ENCODE results near the gene POC1A.
A peak's percentile ranks its signal among the peaks of the same experiment; 100 is the strongest.

The POC1A gene

DNA sequence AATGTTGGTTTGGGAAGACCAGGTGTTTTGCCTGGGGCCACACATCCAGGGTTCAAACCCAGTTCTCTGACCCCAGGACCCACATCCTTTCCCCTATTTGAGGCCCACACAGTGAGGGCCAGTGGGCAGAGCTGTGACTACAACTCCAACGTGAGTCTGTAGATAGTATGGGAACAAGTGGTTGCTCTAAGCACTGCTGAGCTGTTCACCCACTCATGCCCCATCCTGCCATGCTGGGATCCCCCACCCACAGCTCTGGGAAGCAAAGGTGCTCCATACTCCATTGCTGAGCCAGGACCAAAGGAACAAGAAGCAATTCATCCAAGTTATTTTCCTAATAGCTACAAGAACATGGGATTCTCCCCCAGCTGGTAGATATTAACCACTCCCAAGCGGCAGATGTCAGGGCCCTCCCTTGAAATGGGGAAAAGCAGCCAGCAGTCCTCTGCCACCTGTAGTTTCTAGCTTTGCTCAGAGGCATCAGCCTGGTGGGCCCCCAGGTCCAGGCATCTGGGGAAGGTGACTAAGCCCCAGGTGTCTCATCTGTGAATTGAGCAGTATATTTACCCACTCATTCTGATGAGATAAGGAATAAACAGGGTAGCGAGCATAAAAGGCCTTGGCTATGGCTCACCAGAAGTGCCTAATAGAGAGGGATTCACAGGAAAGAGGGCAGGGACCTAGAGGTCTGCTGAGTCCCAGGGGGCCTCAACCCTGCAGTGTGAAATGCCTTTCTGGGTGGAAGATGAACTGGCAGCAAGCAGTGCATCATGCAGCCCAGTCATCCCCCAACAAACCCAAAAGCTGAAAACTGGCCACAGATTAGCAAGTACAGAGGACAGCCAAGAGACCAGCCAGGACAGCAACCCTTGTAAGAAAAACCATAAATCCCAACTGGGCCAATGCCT is 33.4 kb downstream of the POC1A start:
- TF ChIP-seq GATA3 (IDR thresholded peaks at IDR 0.05; ENCODE audit: low read depth, low read length) = no peak

- TF ChIP-seq GATA3 (IDR thresholded peaks at IDR 0.05; ENCODE audit: low read depth, low read length) (no peak), GATA2 (IDR thresholded peaks at IDR 0.05; ENCODE audit: low read depth, low read length) (no peak)
Measured at GRCh38 chr3:52119826-52120225, 34.4 kb downstream of the POC1A start.

DNA sequence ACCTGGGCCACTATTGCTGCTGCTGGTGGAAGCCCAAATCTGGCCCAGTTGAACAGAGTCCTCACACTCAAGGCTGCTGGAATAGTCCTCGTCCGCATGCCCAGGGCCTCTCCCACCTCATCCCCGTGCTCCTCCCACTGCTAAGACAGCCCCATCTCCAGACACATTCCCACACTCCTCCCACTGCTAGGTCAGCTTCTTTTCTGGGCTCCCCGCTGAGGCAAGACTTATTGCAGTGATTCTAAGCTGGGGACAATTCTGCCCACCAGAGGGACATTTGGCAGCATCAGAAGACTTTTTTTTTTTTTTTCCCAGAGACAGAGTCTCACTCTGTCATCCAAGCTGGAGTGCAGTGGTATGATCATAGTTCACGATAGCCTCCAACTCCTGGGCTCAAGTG is 35.1 kb downstream of the POC1A start:
- TF ChIP-seq GATA3 (IDR thresholded peaks at IDR 0.05; ENCODE audit: low read depth, low read length) (no peak), GATA2 (IDR thresholded peaks at IDR 0.05; ENCODE audit: low read depth, low read length) (no peak)

- TF ChIP-seq GATA2 (IDR thresholded peaks at IDR 0.05; ENCODE audit: low read depth, low read length) (no peak), GATA3 (IDR thresholded peaks at IDR 0.05; ENCODE audit: low read depth, low read length) (no peak)
Measured at GRCh38 chr3:52118156-52118875, 35.9 kb downstream of the POC1A start.

DNA sequence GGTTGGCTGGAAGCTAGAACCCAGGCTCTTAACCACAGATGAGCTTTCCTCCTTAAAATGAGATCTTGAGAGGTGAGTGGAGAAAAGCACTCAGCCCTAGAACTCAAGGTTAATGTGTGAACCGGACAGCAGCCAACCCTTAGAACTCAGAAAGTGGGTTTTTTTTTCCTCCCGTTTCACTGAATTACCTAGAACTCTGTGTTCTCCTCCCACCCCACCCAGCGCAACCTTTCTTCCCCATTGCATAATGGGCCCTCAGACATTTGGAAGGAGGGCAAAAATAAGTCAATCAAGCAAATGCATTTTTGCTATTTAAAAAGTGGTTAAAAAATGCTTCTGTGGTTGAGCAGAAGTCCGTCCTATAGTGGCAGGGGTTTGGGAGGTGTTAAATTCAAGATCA is 36.7 kb downstream of the POC1A start:
- no peak for TF ChIP-seq GATA3 (IDR thresholded peaks at IDR 0.05; ENCODE audit: low read depth, low read length)
- no peak for TF ChIP-seq GATA2 (IDR thresholded peaks at IDR 0.05; ENCODE audit: low read depth, low read length)

GRCh38 chr3:52112056-52112455 is 42.2 kb downstream of the POC1A start:
- TF ChIP-seq GATA2 (IDR thresholded peaks at IDR 0.05; ENCODE audit: low read depth, low read length) (no peak), GATA3 (IDR thresholded peaks at IDR 0.05; ENCODE audit: low read depth, low read length) (no peak)

- no peak for TF ChIP-seq GATA2 (IDR thresholded peaks at IDR 0.05; ENCODE audit: low read depth, low read length)
Measured at GRCh38 chr3:52110502-52110901, 43.7 kb downstream of the POC1A start.

- TF ChIP-seq GATA2 (IDR thresholded peaks at IDR 0.05; ENCODE audit: low read depth, low read length) = peak; percentile 74
- no peak for TF ChIP-seq GATA3 (IDR thresholded peaks at IDR 0.05; ENCODE audit: low read depth, low read length)
Measured at GRCh38 chr3:52109611-52110301, 44.5 kb downstream of the POC1A start.

GRCh38 chr3:52108302-52109232 is 45.7 kb downstream of the POC1A start:
- TF ChIP-seq GATA3 (IDR thresholded peaks at IDR 0.05; ENCODE audit: low read depth, low read length) = no peak
- peak; percentile 35; the same call in 1 of the 2 replicates for TF ChIP-seq GATA2 (IDR thresholded peaks at IDR 0.05; ENCODE audit: low read depth, low read length)

DNA sequence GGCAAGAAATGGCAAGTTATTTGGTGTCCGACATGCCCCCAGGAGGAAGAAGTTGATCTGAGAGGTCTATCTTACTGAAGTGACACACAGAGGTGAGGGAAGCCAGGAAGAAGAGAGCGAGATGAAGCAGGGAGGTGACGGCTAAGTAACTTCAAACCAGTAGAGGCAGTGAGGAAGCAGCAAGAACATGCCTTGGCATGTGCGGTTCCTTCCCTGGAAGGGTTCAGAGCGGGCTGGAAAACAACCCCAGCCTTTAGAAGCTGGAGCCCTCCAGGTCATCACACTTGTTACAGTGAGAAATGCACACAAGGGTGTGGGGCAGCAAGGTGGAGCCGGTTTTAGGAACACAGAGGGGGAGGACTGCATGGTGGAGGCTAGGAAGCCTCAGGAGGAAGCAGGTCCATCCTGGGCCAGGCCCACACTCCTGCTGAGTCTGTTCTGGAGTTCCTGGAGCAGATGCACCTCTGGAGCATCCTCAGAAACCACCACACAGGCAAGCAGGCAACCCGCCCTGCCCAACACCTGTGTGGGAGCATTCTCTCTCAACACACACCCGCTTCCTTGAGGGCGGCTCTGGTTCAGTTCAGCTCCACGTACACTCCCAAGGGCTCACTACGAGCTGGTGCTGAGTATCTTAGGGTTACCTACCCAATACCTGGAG is 47.1 kb downstream of the POC1A start:
- TF ChIP-seq GATA3 (IDR thresholded peaks at IDR 0.05; ENCODE audit: low read depth, low read length) = no peak
- TF ChIP-seq GATA2 (IDR thresholded peaks at IDR 0.05; ENCODE audit: low read depth, low read length) = no peak

DNA sequence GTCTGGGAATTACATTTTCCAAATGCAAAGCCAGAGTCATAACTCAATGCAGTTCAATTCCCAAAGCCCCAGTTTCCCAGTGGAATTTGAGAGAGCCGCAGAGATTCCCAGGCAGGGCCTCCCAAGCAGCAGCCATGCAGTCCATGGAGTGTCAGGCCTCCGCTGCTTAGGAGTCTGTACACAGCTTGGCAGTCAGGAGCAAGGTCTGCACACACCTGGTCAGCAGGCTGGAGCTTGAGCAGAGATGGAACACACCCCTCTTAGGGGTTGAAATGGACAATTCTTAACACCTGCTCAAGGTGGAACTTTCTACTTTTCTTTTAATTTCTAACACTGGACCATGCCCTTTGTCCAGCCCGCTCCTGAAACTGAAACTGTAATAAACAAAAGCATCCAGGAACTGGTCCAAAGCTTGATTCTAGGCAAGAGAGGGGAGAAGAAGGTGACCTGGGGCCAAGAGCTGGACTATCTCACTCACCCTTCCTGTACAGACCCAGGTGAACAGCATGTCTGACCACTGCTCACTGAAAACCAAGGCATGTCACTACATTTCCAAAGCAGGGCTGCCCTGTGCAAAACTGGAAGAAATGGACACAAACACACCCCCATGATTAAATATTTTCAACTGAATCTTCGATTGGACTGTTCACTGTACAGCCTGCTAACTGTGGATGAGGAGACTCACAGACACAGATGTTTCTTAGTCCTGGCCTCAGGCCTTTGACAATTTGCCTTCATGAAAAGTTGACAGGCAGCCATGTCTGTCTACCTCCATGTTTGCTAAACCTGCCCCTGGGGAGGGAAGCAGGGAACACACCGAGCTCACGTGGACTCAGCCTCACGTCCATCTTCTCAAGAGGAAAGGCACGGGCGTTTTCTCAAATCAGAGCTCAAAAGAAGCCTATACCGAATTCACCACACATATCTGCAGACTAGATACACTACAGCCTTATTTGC is 49.3 kb downstream of the POC1A start:
- no peak for TF ChIP-seq GATA3 (IDR thresholded peaks at IDR 0.05; ENCODE audit: low read depth, low read length)

DNA sequence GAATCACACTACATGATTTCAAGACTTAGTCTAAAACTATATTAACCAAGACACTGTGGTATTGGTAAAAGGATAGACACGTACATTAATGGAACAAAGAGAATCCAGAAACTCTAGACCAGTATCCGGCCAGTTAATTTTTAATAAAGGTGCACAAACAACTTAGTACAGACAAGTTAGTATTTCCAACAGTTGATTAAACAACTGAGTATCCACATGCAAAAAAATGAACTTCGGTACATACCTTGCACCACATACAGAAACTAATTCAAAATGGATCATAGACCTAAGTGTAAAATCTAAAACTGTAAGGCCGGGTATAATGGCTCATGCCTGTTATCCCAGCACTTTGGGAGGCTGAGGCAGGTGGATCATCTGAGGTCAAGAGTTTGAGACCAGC is 51.3 kb downstream of the POC1A start:
- TF ChIP-seq GATA2 (IDR thresholded peaks at IDR 0.05; ENCODE audit: low read depth, low read length) (no peak), GATA3 (IDR thresholded peaks at IDR 0.05; ENCODE audit: low read depth, low read length) (no peak)

All from SH-SY5Y (cell line).